PFSK-1 (cell line): Measurements from ENCODE around the gene ARHGDIB.

Source experiments
- POLR2AphosphoS5 ChIP-seq: IDR thresholded peaks from 2 replicates; pipeline ENCODE4 v1.6.1; 2012; ENCODE audit warnings: low read depth, mild to moderate bottlenecking, control low read depth, low read length, moderate library complexity
- SIN3A ChIP-seq: IDR thresholded peaks from 2 replicates; pipeline ENCODE4 v1.6.1; 2012; ENCODE audit warnings: mild to moderate bottlenecking, low read length, moderate library complexity, borderline replicate concordance; ENCODE audit not compliant: insufficient read depth

- TF ChIP-seq POLR2AphosphoS5 (no peak), SIN3A (no peak)
These were observed 37.5 kb downstream of the ARHGDIB start for GRCh38 chr12:14923944-14924343.
